Kidney (tissue), 14 donors: ENCODE measurements around the gene WASF2. TPM values are rescaled to one million over a fixed set of nuclear protein-coding genes. Genes with fewer than 3 reads are reported as not detected.
A peak's percentile ranks its signal among the peaks of the same experiment; 100 is the strongest.

Experiments used
- DNase-seq, 5 donors: peaks; one replicate each; pipeline ENCODE4 v3.0.0-alpha.2; 2013 to 2020
- FAIRE-seq: peaks from 2 replicates; lab custom pipeline; 2012; peaks lifted over from hg19 to GRCh38; lab: Jason Lieb, UNC
- H3K27ac ChIP-seq, 2 donors: one replicate each; pipeline ENCODE4 v1.7.0; 2013; ENCODE audit warnings: low read depth in 2 of 2, low read length in 2 of 2, inconsistent platforms in 1 of 2
- H3K27me3 ChIP-seq: one replicate; pipeline ENCODE4 v1.7.1; 2013; ENCODE audit warnings: low read length, inconsistent platforms; ENCODE audit not compliant: control insufficient read depth, insufficient read depth
- H3K36me3 ChIP-seq, 3 donors: one replicate each; pipeline versions ENCODE4 v1.7.0 to v1.7.1; 2013; ENCODE audit warnings: low read length in 3 of 3, control low read depth in 1 of 3, inconsistent platforms in 1 of 3; ENCODE audit not compliant: insufficient read depth in 3 of 3, control insufficient read depth in 2 of 3
- H3K4me1 ChIP-seq, 3 donors: one replicate each; pipeline versions ENCODE4 v1.7.0 to v1.7.1; 2013; ENCODE audit warnings: low read length in 3 of 3, inconsistent platforms in 1 of 3, low read depth in 1 of 3; ENCODE audit not compliant: control insufficient read depth in 2 of 3, insufficient read depth in 2 of 3
- H3K4me3 ChIP-seq, 3 donors: one replicate each; pipeline versions ENCODE4 v1.7.0 to v1.8.1; 2013; ENCODE audit warnings: low read length in 3 of 3, control low read depth in 1 of 3, inconsistent platforms in 1 of 3
- H3K9ac ChIP-seq, 3 donors: one replicate each; pipeline versions ENCODE4 v1.7.0 to v1.7.1; 2013; ENCODE audit warnings: low read length in 3 of 3, control low read depth in 1 of 3, inconsistent platforms in 1 of 3
- H3K9me3 ChIP-seq, 3 donors: one replicate each; pipeline versions ENCODE4 v1.7.0 to v1.7.1; 2013; ENCODE audit warnings: low read length in 3 of 3, control low read depth in 1 of 3, inconsistent platforms in 1 of 3; ENCODE audit not compliant: control insufficient read depth in 2 of 3, insufficient read depth in 1 of 3
- intact Hi-C: fragments of 100-400 bp; cut with DNase I; formaldehyde crosslinking; loops from one replicate; pipeline ENCODE4 v1.11.1; 2022
- polyA plus RNA-seq: library from polyadenylated mRNA; stranded (reverse); fragments of 350-450 nt; fragmentation: Illumina TruSeq; extraction: RNeasy Lipid Tissue Mini Kit (QIAGEN cat#74804); gene quantifications from one replicate; pipeline ENCODE4 v1.2.3, GENCODE V29; 2014; ENCODE audit warnings: low read depth, low replicate concordance; ENCODE audit not compliant: insufficient read depth
- total RNA-seq: library from RNA; stranded (reverse); fragmentation: NEBNext Ultra II Directional; extraction: Animal tissue kit (Norgen Biotek cat#: 25700); gene quantifications from one replicate; pipeline ENCODE4 v1.2.1, GENCODE V29; 2021
- TF ChIP-seq, protein P1 (sequence below): IDR thresholded peaks from 3 replicates; pipeline ENCODE4 v1.5.1; 2012; ENCODE audit warnings: mild to moderate bottlenecking, moderate library complexity, borderline replicate concordance; ENCODE audit not compliant: insufficient read depth; ENCODE audit errors: extremely low read depth
- donor health status: control.
- donor health status: control.
- donor health status: control.
- donor health status: control.
- donor health status: control.
- donor health status: DM: yes; HTN: yes; CAD: no.
- donor health status: Normal renal cell carcinoma (clear cell type).

Gene WASF2
- total and polyA plus RNA-seq, 2 donors from 2014 or later, result 23.9 to 159 TPM

DNA sequence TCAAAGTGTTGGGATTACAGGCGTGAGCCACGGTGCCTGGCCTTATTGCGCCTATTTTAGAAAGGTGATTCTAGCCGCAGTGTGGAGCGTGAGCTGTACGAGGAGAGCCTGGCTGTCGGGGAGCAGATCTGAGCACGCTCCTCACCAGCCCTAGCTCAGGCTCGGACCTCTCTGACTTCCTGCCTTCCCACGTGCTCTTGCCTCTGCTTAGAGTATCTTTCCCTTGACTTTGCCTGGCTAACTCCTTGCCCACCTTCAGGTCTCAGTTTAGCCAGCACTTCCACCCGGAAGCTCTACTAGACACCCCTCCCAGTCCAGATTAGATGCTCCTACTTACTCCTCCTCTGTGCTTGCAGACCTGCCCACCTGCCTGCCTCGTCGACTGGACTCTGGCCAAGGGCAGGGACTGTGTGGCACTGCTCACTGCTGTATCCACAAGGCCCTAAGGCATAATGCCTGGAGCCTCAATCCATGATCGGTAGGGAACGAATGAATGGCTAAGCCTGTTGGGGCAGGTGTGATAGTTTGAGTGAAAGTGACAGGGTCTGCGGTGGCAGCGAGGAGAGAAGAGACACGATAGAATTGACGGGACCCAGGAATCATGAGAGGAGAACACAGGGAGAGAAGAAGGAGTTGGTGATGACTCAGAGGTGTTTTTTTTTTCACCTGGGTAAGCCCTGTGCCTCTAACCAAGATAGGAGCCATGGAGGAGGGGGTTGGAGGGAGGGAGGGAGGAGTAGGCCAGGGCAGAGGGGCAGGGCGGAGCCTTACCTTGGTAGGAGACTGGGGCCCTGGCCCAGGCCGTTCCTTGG, 28.1 kb upstream of the WASF2 start:
- no peaks in the 10 kb centered on the region for H3K27me3 ChIP-seq
- no peaks in the 10 kb centered on the region for H3K36me3 ChIP-seq
- no peak overlapping the region for H3K27ac ChIP-seq
- FAIRE-seq, result no peak
- intact Hi-C loops, result no loop called here
- DNase-seq, result peak in 1 of 5 donors; percentile 10
- TF ChIP-seq, protein P1, sequence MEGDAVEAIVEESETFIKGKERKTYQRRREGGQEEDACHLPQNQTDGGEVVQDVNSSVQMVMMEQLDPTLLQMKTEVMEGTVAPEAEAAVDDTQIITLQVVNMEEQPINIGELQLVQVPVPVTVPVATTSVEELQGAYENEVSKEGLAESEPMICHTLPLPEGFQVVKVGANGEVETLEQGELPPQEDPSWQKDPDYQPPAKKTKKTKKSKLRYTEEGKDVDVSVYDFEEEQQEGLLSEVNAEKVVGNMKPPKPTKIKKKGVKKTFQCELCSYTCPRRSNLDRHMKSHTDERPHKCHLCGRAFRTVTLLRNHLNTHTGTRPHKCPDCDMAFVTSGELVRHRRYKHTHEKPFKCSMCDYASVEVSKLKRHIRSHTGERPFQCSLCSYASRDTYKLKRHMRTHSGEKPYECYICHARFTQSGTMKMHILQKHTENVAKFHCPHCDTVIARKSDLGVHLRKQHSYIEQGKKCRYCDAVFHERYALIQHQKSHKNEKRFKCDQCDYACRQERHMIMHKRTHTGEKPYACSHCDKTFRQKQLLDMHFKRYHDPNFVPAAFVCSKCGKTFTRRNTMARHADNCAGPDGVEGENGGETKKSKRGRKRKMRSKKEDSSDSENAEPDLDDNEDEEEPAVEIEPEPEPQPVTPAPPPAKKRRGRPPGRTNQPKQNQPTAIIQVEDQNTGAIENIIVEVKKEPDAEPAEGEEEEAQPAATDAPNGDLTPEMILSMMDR, result no peak
- H3K4me1 ChIP-seq, result peaks cover 9 to 28% (median 14%) of the 10 kb centered on the region in 3 donors
- no peak overlapping the region for H3K9ac ChIP-seq
- no peak overlapping the region for H3K4me3 ChIP-seq
- H3K9me3 ChIP-seq, result no peaks in the 10 kb centered on the region

DNA sequence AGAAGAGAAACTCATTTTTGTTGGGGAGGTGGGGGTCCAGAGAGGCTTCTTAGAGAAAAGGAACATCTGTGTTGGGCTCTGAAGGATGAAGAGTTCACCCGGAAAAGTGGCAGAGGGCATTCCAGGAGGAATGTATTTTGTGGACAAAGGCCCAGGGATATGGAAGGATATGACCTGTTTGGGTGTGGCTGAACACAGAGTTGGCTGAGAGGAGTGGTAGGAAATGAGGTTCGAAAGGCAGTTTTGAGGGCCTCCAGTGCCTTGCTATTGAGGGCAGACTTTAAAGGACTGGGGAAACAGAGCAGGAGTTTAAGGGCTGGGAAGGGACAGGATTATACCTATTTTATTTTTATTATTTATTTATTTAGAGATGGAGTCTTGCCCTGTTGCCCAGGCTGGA, 27.3 kb upstream of the WASF2 start:
- Histone ChIP-seq H3K9me3 (no peaks in the 10 kb centered on the region), H3K4me1 (peaks cover 6 to 25% (median 14%) of the 10 kb centered on the region in 3 donors), H3K27ac (no peak overlapping the region), H3K9ac (no peak overlapping the region), H3K4me3 (no peak overlapping the region), H3K36me3 (no peaks in the 10 kb centered on the region), H3K27me3 (no peaks in the 10 kb centered on the region)
- intact Hi-C loops, result no loop called here
- TF ChIP-seq, protein P1, result no peak
- DNase-seq, result no peak
- FAIRE-seq, result no peak

DNA sequence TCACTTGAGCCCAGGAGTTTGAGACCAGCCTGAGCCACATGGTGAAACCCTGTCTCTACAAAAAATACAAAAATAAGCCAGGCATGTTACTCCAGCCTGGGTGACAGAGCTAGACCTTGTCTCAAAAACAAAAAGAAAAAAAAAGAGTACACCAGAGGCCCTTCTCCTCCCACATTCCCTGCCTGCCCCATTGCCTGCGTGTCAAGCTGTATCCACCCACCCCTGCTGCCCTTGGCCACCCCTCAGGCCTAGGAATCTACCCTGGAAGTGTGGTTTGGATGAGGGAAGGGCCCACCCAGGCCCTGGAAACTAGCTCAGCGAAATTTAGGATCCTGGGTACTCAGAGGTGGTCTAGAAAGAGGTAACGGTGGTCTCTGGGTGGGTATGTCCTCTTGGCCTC, 25.7 kb upstream of the WASF2 start:
- H3K27ac ChIP-seq, result no peak overlapping the region
- DNase-seq (peak in 1 of 5 donors; percentile 44), FAIRE-seq (no peak)
- no peaks in the 10 kb centered on the region for H3K27me3 ChIP-seq
- TF ChIP-seq, protein P1, result no peak
- no peaks in the 10 kb centered on the region for H3K36me3 ChIP-seq
- intact Hi-C loops, result no loop called here
- no peak overlapping the region for H3K4me3 ChIP-seq
- no peaks in the 10 kb centered on the region for H3K9me3 ChIP-seq
- H3K9ac ChIP-seq, result no peak overlapping the region
- H3K4me1 ChIP-seq, result peaks cover 0 to 15% (median 11%) of the 10 kb centered on the region in 3 donors
